GM21515 (cell line): ENCODE results near the gene UBR2.
"Not testable (repeated sequence)": the region's sequence is repeated elsewhere in the genome, so short reads cannot be mapped to it uniquely, and the experiment has no call there.

Experiments used
- ATAC-seq: cut with Tn5 transposase; IDR thresholded peaks from one replicate; pipeline ENCODE4 v1.9.1; 2021; ENCODE audit not compliant: unreplicated experiment

UBR2 gene

GRCh38 chr6:42618105-42618504 is 54.3 kb downstream of the UBR2 start:
- ATAC-seq: no peak

DNA sequence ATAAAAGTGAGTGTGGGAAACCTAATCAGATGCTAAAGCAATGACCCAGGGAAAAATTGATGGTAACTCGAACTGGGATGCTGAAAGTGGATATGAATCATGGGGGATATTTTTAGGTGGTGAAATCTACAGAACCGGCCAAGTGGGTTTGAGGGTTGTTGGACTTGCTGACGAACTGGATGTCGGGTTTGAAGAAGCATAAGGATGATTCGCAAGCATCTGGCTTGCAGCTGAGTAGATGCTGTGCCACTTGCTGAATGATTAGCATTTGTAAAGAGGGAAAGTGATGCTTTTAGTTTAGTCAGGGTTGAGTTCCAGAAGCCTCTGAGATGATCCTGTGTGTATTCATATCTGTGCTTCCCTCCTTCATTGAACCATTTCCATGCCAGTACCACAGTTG is 54.9 kb downstream of the UBR2 start:
- ATAC-seq: no peak

- no peak for ATAC-seq
Observed at GRCh38 chr6:42619963-42620362, 56.1 kb downstream of the UBR2 start.

- no peak for ATAC-seq
Observed at GRCh38 chr6:42624601-42625000, 60.8 kb downstream of the UBR2 start.

GRCh38 chr6:42627044-42627443 is 63.2 kb downstream of the UBR2 start:
- ATAC-seq: no peak

DNA sequence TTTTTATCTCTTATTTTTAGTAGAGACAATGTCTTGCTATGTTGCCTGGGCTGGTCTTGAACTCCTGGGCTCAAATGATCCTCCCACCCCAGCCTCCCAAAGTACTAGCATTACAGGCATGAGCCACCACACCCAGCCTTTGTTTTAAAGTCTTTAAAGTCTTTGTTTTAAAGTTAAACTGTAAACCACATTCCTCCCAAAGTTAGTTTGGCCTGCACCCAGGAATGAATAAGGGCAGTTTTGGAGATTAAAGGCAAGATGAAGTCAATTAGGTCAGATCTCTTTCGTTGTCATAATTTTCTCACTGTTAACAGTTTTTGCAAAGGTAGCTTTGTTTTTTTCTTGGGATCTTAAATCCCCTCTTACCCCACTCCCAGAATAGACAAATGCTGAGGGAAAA is 63.8 kb downstream of the UBR2 start:
- no peak for ATAC-seq

GRCh38 chr6:42628604-42629003 is 64.8 kb downstream of the UBR2 start:
- no peak for ATAC-seq

- no peak for ATAC-seq
Observed at GRCh38 chr6:42629845-42630244, 66.0 kb downstream of the UBR2 start.

GRCh38 chr6:42637681-42638080 is 73.9 kb downstream of the UBR2 start:
- ATAC-seq: no peak

DNA sequence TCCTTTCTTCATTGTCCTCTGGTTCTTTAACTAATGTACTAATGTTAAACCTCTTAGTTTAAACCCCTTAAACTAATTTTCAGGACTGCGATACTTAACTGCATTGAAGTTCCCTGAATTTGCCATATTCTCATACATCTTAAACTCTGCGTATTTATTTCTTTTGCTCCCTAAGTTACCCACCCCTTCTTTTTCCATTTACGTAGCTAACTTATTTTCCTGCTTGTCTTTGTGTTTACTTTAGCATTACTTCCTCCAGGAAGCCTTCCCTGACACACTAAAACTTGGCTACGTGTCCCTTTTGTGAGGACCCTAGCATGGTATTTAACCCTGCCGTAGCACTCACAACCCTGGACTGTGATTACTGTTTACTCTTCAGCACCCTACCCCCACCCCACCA is 79.0 kb downstream of the UBR2 start:
- no peak for ATAC-seq

GRCh38 chr6:42644211-42644610 is 80.4 kb downstream of the UBR2 start:
- ATAC-seq: no peak

- no peak for ATAC-seq
Observed at GRCh38 chr6:42652024-42652746, 88.4 kb downstream of the UBR2 start.

DNA sequence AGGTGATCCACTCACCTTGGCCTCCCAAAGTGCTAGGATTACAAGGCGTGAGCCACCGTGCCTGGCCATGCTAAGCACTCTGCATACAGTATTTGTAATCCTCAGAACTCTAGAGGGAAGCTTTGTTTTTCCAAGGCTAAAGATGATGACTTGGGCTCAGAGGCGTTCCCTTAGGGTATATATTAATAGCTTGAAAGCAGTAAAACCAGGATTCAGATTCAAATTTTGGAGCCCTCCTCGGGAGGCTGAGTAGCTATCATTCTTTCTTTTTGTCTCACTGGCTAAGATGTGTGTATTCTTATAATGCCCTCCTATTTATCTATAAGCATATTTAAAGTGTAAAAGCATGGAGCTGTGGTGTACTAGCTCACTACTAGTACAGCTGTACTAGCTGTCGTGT is 90.0 kb downstream of the UBR2 start:
- ATAC-seq: no peak

GRCh38 chr6:42659806-42660205 is 96.0 kb downstream of the UBR2 start:
- no peak for ATAC-seq

DNA sequence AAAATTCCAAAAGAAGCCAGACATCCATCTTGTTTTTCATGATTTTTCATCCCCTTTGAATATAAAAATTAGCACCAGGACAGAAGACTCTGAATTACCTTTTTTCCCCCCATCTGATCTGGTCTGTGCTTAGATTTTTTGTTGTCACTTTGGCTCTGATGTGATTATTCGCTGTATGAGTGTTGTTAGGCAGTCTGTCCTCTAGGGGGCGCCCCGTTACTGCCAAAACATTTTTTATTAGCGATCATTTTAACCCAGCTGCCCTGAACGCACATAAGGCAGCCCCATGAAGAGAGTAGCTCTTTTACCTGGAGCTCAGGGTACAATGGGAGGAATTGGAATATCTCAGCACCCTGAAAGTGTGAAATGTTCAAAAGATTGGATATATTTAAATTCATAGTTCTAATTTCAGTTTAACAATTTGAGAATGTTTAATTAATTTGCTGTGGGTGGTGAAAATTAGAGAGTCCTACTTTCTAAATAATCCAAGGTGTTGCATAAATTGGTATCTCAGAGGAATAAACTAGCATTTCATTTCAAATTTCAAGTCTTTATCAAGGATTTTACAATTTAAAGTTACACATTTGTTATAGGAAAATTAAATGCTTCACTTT is 97.8 kb downstream of the UBR2 start:
- ATAC-seq: no peak

DNA sequence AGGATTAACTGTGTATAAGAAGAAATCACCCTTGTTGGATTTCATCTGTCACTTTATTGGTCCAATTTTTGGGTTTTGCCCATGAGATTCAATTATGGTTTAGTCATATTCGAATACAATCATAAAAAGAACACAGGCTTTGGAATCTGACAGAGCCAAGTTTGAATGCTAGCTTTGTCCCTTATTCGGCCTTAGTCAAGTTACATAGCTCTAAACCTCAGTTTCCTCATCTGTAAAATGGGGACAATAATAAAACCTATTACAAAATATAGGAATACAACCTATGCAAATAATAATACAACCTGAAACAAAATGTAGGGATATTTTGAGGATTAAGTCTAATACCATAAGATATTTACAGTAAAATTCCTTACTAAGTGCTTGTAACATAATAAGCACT is 100.9 kb downstream of the UBR2 start:
- ATAC-seq: no peak

- not testable (repeated sequence) for ATAC-seq
Observed at GRCh38 chr6:42674368-42674767, 110.5 kb downstream of the UBR2 start.

GRCh38 chr6:42674780-42675179 is 111.0 kb downstream of the UBR2 start:
- no peak for ATAC-seq

- ATAC-seq: no peak
Observed at GRCh38 chr6:42679358-42679757, 115.5 kb downstream of the UBR2 start.

GRCh38 chr6:42688281-42688680 is 124.5 kb downstream of the UBR2 start:
- ATAC-seq: no peak

- ATAC-seq: no peak
Observed at GRCh38 chr6:42689371-42689770, 125.5 kb downstream of the UBR2 start.

- ATAC-seq: no peak
Observed at GRCh38 chr6:42690151-42690702, 126.4 kb downstream of the UBR2 start.

- no peak for ATAC-seq
Observed at GRCh38 chr6:42690872-42691271, 127.0 kb downstream of the UBR2 start.
